CD4-positive, alpha-beta T cell treated with Interleukin-10 for 1 hour (primary cell): ENCODE measurements around the gene ADAM10.
A peak's percentile ranks its signal among the peaks of the same experiment; 100 is the strongest.
"Not testable (repeated sequence)": the region's sequence is repeated elsewhere in the genome, so short reads cannot be mapped to it uniquely, and the experiment has no call there.

Source experiments
- DNase-seq: peaks from one replicate; pipeline ENCODE4 v3.0.0-alpha.2; 2020

The ADAM10 gene

GRCh38 chr15:58749532-58750337 is at the start of gene ADAM10:
Gene ADAM10 (minus strand): TSS chr15:58749707. CDS start chr15:58749534, 173 bp downstream.
- DNase-seq, result peak; percentile 98

GRCh38 chr15:58797505-58797904 is 48.0 kb upstream of the ADAM10 start:
- DNase-seq, result no peak

GRCh38 chr15:58795825-58796224 is 46.3 kb upstream of the ADAM10 start:
- DNase-seq, result no peak

GRCh38 chr15:58793862-58794261 is 44.4 kb upstream of the ADAM10 start:
- DNase-seq, result no peak

GRCh38 chr15:58788056-58788710 is 38.7 kb upstream of the ADAM10 start:
- no peak for DNase-seq

- no peak for DNase-seq
Measured at GRCh38 chr15:58785355-58785754, 35.8 kb upstream of the ADAM10 start.

GRCh38 chr15:58779554-58779953 is 30.0 kb upstream of the ADAM10 start:
- no peak for DNase-seq

GRCh38 chr15:58777107-58777506 is 27.6 kb upstream of the ADAM10 start:
- DNase-seq, result no peak

GRCh38 chr15:58775402-58775801 is 25.9 kb upstream of the ADAM10 start:
- DNase-seq, result no peak

- no peak for DNase-seq
Measured at GRCh38 chr15:58773024-58773423, 23.5 kb upstream of the ADAM10 start.

GRCh38 chr15:58771621-58772250 is 22.2 kb upstream of the ADAM10 start:
- no peak for DNase-seq

GRCh38 chr15:58770857-58771620 is 21.5 kb upstream of the ADAM10 start, which contains the start of gene MINDY2:
Gene MINDY2 (plus strand): TSS chr15:58771302. CDS start chr15:58771396, 94 bp downstream.
- peak; percentile 93 for DNase-seq

GRCh38 chr15:58770519-58770856 is 21.0 kb upstream of the ADAM10 start:
- peak; percentile 46 for DNase-seq

- not testable (repeated sequence) for DNase-seq
Measured at GRCh38 chr15:58768601-58769004, 19.1 kb upstream of the ADAM10 start.

- DNase-seq, result no peak
Measured at GRCh38 chr15:58766290-58766689, 16.8 kb upstream of the ADAM10 start.

GRCh38 chr15:58764468-58764867 is 15.0 kb upstream of the ADAM10 start:
- DNase-seq, result no peak

- DNase-seq, result no peak
Measured at GRCh38 chr15:58762731-58763130, 13.2 kb upstream of the ADAM10 start.

- no peak for DNase-seq
Measured at GRCh38 chr15:58762285-58762684, 12.8 kb upstream of the ADAM10 start.

GRCh38 chr15:58761010-58761388 is 11.5 kb upstream of the ADAM10 start:
- peak; percentile 41 for DNase-seq

- DNase-seq, result no peak
Measured at GRCh38 chr15:58760385-58761009, 11.0 kb upstream of the ADAM10 start.

GRCh38 chr15:58758141-58758540 is 8.6 kb upstream of the ADAM10 start:
- DNase-seq, result no peak

GRCh38 chr15:58755956-58756355 is 6.4 kb upstream of the ADAM10 start:
- no peak for DNase-seq

GRCh38 chr15:58755350-58755749 is 5.8 kb upstream of the ADAM10 start:
- no peak for DNase-seq
